Stimulated activated CD8-positive, alpha-beta memory T cell treated with anti-CD3 and anti-CD28 coated beads, Interleukin-15, amount 100 ng/mL, for 48 hours (primary cell): ENCODE data around the gene APBB2.
A peak's percentile ranks its signal among the peaks of the same experiment; 100 is the strongest.

Experiments
- DNase-seq, 2 donors: peaks; one replicate each; pipeline ENCODE4 v3.0.0-alpha.2; 2020; ENCODE audit warnings: low read depth in 2 of 2

Gene APBB2

GRCh38 chr4:41214136-41214824, at the start of gene APBB2:
TSS of gene APBB2 (minus strand) at chr4:41214542. CDS start at chr4:41033254, 181,288 bp downstream.
- DNase-seq = peak in 1 of 2 donors; percentile 36

GRCh38 chr4:41262198-41262597, 47.9 kb upstream of the APBB2 start:
- DNase-seq = no peak

- DNase-seq = no peak
Observed at GRCh38 chr4:41260116-41260733, 45.9 kb upstream of the APBB2 start.

- no peak for DNase-seq
Observed at GRCh38 chr4:41258783-41259182, 44.4 kb upstream of the APBB2 start.

GRCh38 chr4:41257906-41258305, 43.6 kb upstream of the APBB2 start:
- no peak for DNase-seq

- DNase-seq = peak in 1 of 2 donors; percentile 26
Observed at GRCh38 chr4:41257257-41257901, 43.0 kb upstream of the APBB2 start.

- peak in 1 of 2 donors; percentile 12 for DNase-seq
Observed at GRCh38 chr4:41256740-41257256, 42.5 kb upstream of the APBB2 start, which contains the start of gene UCHL1. TSS of gene UCHL1 (plus strand) at chr4:41256928. CDS start at chr4:41256977, 49 bp downstream.

- DNase-seq = no peak
Observed at GRCh38 chr4:41256131-41256739, 41.9 kb upstream of the APBB2 start.

GRCh38 chr4:41245983-41246382, 31.6 kb upstream of the APBB2 start:
- no peak for DNase-seq

GRCh38 chr4:41241919-41242318, 27.6 kb upstream of the APBB2 start:
- DNase-seq = no peak

- no peak for DNase-seq
Observed at GRCh38 chr4:41236508-41236907, 22.2 kb upstream of the APBB2 start.

GRCh38 chr4:41236032-41236431, 21.7 kb upstream of the APBB2 start:
- DNase-seq = no peak

GRCh38 chr4:41232856-41233255, 18.5 kb upstream of the APBB2 start:
- DNase-seq = no peak

GRCh38 chr4:41232406-41232805, 18.1 kb upstream of the APBB2 start:
- no peak for DNase-seq

- DNase-seq = no peak
Observed at GRCh38 chr4:41227902-41228301, 13.6 kb upstream of the APBB2 start.

GRCh38 chr4:41221850-41222645, 7.7 kb upstream of the APBB2 start:
- DNase-seq = no peak

- no peak for DNase-seq
Observed at GRCh38 chr4:41219421-41219950, 5.1 kb upstream of the APBB2 start.

- no peak for DNase-seq
Observed at GRCh38 chr4:41218703-41219102, 4.4 kb upstream of the APBB2 start.

- DNase-seq = no peak
Observed at GRCh38 chr4:41217374-41217773, 3.0 kb upstream of the APBB2 start.

GRCh38 chr4:41217020-41217333, 2.6 kb upstream of the APBB2 start:
- DNase-seq = no peak

- DNase-seq = peak; percentile 34 to 56
Observed at GRCh38 chr4:41216294-41217019, 2.1 kb upstream of the APBB2 start.
